Coronary artery (tissue), 2 donors: Measurements from ENCODE around the gene OR56A4.

ENCODE experiments used
- DNase-seq: peaks from one replicate; pipeline ENCODE4 v3.0.0-alpha.2; 2017; ENCODE audit warnings: low spot score
- H3K27ac ChIP-seq, 2 donors: fragments of 200-600 bp; sonication (generic); one replicate each; pipeline ENCODE4 v1.5.1; 2016 to 2019
- H3K4me3 ChIP-seq: fragments of 200-600 bp; sonication (generic); 2 replicates; pipeline ENCODE4 v1.5.1; 2016; ENCODE audit warnings: mild to moderate bottlenecking, moderate library complexity
- TF ChIP-seq, protein P1 (sequence below): fragments of 200-600 bp; sonication (generic); IDR thresholded peaks from one replicate; pipeline ENCODE4 v1.5.1; 2019; ENCODE audit warnings: antibody characterized with exemption

Gene OR56A4

GRCh38 chr11:5992604-5993251 is 14.0 kb downstream of the OR56A4 start:
- TF ChIP-seq, protein P1, sequence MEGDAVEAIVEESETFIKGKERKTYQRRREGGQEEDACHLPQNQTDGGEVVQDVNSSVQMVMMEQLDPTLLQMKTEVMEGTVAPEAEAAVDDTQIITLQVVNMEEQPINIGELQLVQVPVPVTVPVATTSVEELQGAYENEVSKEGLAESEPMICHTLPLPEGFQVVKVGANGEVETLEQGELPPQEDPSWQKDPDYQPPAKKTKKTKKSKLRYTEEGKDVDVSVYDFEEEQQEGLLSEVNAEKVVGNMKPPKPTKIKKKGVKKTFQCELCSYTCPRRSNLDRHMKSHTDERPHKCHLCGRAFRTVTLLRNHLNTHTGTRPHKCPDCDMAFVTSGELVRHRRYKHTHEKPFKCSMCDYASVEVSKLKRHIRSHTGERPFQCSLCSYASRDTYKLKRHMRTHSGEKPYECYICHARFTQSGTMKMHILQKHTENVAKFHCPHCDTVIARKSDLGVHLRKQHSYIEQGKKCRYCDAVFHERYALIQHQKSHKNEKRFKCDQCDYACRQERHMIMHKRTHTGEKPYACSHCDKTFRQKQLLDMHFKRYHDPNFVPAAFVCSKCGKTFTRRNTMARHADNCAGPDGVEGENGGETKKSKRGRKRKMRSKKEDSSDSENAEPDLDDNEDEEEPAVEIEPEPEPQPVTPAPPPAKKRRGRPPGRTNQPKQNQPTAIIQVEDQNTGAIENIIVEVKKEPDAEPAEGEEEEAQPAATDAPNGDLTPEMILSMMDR: no peak

DNA sequence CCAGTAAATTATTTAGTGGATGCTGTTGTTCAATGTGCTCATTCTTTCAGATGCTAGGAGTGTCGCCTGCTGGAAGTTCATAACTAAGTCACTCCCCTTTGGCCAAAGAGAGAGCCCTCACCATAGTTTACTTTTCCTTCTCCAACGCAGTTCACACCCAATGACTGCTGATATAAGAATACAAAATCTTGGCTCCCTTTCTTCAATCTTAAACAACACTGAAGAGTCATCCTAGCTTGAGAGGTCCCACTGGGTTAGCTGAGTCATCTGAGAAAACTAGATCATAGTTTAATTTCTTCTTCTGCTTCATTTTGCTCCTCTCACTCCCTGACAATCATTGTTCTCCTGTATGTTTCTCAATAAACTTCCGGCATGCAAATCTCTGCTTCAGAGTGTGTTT is 14.6 kb downstream of the OR56A4 start:
- TF ChIP-seq, protein P1: no peak

More at GRCh38 chr11:5992604-5993251, 14.0 kb downstream of the OR56A4 start:
- Histone ChIP-seq H3K4me3 (no peak overlapping the region), H3K27ac (no peak overlapping the region)
- DNase-seq: no peak

GRCh38 chr11:5989203-5989602 is 17.5 kb downstream of the OR56A4 start:
- TF ChIP-seq, protein P1: no peak
- Histone ChIP-seq H3K4me3 (no peak overlapping the region), H3K27ac (no peak overlapping the region)
- DNase-seq: no peak

More for the DNA sequence above, 14.6 kb downstream of the OR56A4 start:
- Histone ChIP-seq H3K4me3 (no peak overlapping the region), H3K27ac (no peak overlapping the region)
- no peak for DNase-seq

DNA sequence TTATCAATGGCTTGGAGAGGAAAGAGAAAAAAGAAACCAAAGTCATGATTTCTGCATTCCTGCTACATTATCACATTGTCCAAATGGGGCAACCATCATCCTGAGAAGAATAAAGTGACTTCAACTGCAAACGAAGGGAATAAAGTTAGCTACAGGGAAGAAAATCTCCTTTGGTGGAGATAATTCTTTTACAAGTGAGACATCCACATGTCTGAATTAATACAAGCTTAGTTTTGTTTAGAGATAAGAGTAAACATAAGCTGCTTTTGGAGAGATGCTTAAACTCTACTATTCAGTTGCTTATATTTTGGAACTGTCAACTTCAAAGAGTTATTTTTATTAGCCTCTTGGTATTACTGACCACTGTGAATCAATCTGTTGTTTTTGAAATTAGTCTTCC is 19.9 kb downstream of the OR56A4 start, which contains the start of gene OR52L1:
TSS of gene OR52L1 (minus strand) at position 101 of the 400 bp plus-strand sequence. CDS start at position 46, 55 bp downstream.
- no peak within 1 kb of the TSS for H3K27ac ChIP-seq
- no peak within 1 kb of the TSS for H3K4me3 ChIP-seq
- no peak for DNase-seq
- TF ChIP-seq, protein P1: no peak

- TF ChIP-seq, protein P1: no peak
- DNase-seq: no peak
- H3K4me3 ChIP-seq: no peak overlapping the region
- no peak overlapping the region for H3K27ac ChIP-seq
Observed at GRCh38 chr11:5983443-5983842, 23.3 kb downstream of the OR56A4 start.

GRCh38 chr11:5973530-5973929 is 33.2 kb downstream of the OR56A4 start:
- no peak for DNase-seq
- TF ChIP-seq, protein P1: no peak
- Histone ChIP-seq H3K4me3 (no peak overlapping the region), H3K27ac (no peak overlapping the region)

DNA sequence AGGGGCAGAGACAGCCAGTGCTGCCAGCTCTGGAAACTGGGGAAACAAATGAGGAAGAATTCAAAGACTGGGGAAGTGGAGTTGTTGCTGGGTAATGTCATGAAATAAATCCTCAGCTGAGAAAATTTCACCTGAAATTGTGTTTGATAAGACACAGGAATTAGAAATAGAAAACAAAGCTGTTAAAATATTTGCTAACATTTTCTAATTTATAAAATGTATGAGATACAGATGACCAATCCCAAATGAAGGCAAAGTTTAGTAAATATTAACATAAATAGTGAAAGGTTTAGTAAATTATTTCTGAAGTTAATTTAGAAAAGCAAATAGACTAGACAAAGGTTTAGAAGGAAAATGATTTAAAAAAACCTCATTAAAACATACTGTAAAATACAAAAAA is 38.4 kb downstream of the OR56A4 start, which contains the start of gene OR56A5:
TSS of gene OR56A5 (minus strand) at position 101 of the 400 bp plus-strand sequence. CDS start at position 101, 0 bp downstream.
- DNase-seq: no peak
- no peak within 1 kb of the TSS for H3K27ac ChIP-seq
- H3K4me3 ChIP-seq: no peak within 1 kb of the TSS
- TF ChIP-seq, protein P1: no peak
